Mesendoderm (in vitro differentiated cells): ENCODE results near the gene GALNT15.

Source experiments
- DNase-seq: peaks from one replicate; pipeline ENCODE4 v3.0.0; 2013
- H2AK5ac ChIP-seq: 2 replicates; pipeline ENCODE4 v1.6.1; 2013; ENCODE audit warnings: low read length, inconsistent platforms
- H2BK120ac ChIP-seq: 2 replicates; pipeline ENCODE4 v1.6.1; 2013; ENCODE audit warnings: low read depth, mild to moderate bottlenecking, low read length, moderate library complexity, mixed read lengths
- H2BK15ac ChIP-seq: replicated peaks from 2 replicates; pipeline ENCODE4 v1.6.1; 2013; ENCODE audit warnings: low read depth, mild to moderate bottlenecking, moderate library complexity
- H2BK5ac ChIP-seq: 2 replicates; pipeline ENCODE4 v1.6.1; 2013; ENCODE audit warnings: low read length, inconsistent platforms
- H3K18ac ChIP-seq: 2 replicates; pipeline ENCODE4 v1.6.1; 2013; ENCODE audit warnings: mild to moderate bottlenecking, low read length, mixed read lengths
- H3K23ac ChIP-seq: one replicate; pipeline ENCODE4 v1.6.1; 2013; ENCODE audit warnings: low read length
- H3K27ac ChIP-seq: 2 replicates; pipeline ENCODE4 v1.5.1; 2013; ENCODE audit warnings: low read depth, mild to moderate bottlenecking, inconsistent platforms, low read length, moderate library complexity
- H3K27me3 ChIP-seq: 2 replicates; pipeline ENCODE4 v1.6.1; 2013; ENCODE audit warnings: low read length, control low read depth, mild to moderate bottlenecking, inconsistent platforms; ENCODE audit not compliant: insufficient read depth, poor library complexity
- H3K36me3 ChIP-seq: 2 replicates; pipeline ENCODE4 v1.6.1; 2013; ENCODE audit warnings: low read length, inconsistent platforms; ENCODE audit not compliant: control insufficient read depth, insufficient read depth
- H3K4ac ChIP-seq: one replicate; pipeline ENCODE4 v1.6.1; 2013; ENCODE audit warnings: low read depth, mild to moderate bottlenecking, low read length, moderate library complexity
- H3K4me1 ChIP-seq: 2 replicates; pipeline ENCODE4 v1.6.1; 2013; ENCODE audit warnings: low read depth, low read length, inconsistent platforms; ENCODE audit not compliant: control insufficient read depth
- H3K4me2 ChIP-seq: 2 replicates; pipeline ENCODE4 v1.6.1; 2013; ENCODE audit warnings: low read length
- H3K4me3 ChIP-seq: 2 replicates; pipeline ENCODE4 v1.5.1; 2013; ENCODE audit warnings: mild to moderate bottlenecking, low read length
- H3K56ac ChIP-seq: one replicate; pipeline ENCODE4 v1.6.1; 2013; ENCODE audit warnings: low read length
- H3K79me1 ChIP-seq: 2 replicates; pipeline ENCODE4 v1.6.1; 2013; ENCODE audit warnings: low read length, inconsistent platforms
- H3K79me2 ChIP-seq: 2 replicates; pipeline ENCODE4 v1.6.1; 2013; ENCODE audit warnings: mild to moderate bottlenecking, low read length; ENCODE audit not compliant: control insufficient read depth, insufficient read depth
- H3K9ac ChIP-seq: 2 replicates; pipeline ENCODE4 v1.6.1; 2013; ENCODE audit warnings: low read length, inconsistent platforms
- H4K5ac ChIP-seq: one replicate; pipeline ENCODE4 v1.6.1; 2013; ENCODE audit warnings: low read length
- H4K8ac ChIP-seq: one replicate; pipeline ENCODE4 v1.6.1; 2013; ENCODE audit warnings: low read depth, mild to moderate bottlenecking, control low read depth, low read length, moderate library complexity
- WGBS: extraction: QIAGEN DNeasy Blood & Tissue Kit; methylation state at CpG from one replicate; pipeline ENCODE4 v1.1.7; 2013; ENCODE audit warnings: low lambda C conversion rate, missing lambda C conversion rate; ENCODE audit not compliant: insufficient coverage; ENCODE audit errors: extremely low coverage; 5-methylcytosine and 5-hydroxymethylcytosine counted together

The GALNT15 gene

DNA sequence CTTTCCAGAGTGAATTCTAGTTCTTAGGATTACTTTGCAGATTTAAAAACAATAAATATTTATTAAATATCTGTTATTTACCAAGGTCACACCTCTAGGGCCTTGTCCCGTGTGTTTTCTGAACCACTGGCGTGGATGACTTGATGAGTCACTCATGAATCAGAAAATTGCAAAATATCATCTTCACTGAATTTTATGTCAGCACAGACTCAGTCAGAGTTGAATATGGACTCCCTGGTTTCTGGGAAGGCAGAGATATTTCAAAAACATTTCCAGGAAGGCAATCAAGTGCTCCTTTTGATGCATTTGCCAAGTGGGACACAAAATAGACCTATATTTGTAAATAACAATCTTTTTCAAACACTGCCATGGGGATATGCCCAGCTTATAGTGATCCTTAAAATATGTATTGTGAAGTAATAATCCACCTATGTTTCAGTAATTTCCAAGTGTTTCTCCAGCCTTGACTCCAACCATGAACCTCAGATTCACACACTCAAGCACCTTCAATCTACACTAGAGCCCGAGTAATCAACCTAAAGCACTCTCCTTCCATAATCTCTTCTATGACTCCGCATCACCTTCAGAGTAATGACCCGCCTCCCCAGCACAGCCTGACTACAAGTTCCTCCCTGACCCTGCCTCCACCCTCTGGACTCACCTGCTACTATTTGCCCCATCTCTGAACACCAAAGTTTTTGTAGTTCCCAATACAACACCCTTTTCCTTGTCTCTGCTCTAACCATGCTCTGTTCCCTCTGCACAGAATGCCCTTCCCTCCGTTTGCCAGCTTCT is 65.9 kb downstream of the GALNT15 start:
- no peak overlapping the region for H2AK5ac ChIP-seq
- H3K4ac ChIP-seq: no peak overlapping the region
- no peak for DNase-seq
- no CpG with 5 or more reads among the region's 6 CpGs for WGBS
- H3K4me2 ChIP-seq: no peak overlapping the region
- H3K79me1 ChIP-seq: no peaks in the 10 kb centered on the region
- H3K79me2 ChIP-seq: no peaks in the 10 kb centered on the region
- H3K4me1 ChIP-seq: no peaks in the 10 kb centered on the region
- H4K8ac ChIP-seq: no peak overlapping the region
- no peak overlapping the region for H2BK15ac ChIP-seq
- no peak overlapping the region for H3K27ac ChIP-seq
- H3K56ac ChIP-seq: no peak overlapping the region
- H3K18ac ChIP-seq: no peak overlapping the region
- H3K36me3 ChIP-seq: no peaks in the 10 kb centered on the region
- H3K23ac ChIP-seq: no peak overlapping the region
- no peak overlapping the region for H2BK5ac ChIP-seq
- no peak overlapping the region for H2BK120ac ChIP-seq
- no peak overlapping the region for H4K5ac ChIP-seq
- H3K9ac ChIP-seq: no peak overlapping the region
- no peaks in the 10 kb centered on the region for H3K27me3 ChIP-seq
- no peak overlapping the region for H3K4me3 ChIP-seq

DNA sequence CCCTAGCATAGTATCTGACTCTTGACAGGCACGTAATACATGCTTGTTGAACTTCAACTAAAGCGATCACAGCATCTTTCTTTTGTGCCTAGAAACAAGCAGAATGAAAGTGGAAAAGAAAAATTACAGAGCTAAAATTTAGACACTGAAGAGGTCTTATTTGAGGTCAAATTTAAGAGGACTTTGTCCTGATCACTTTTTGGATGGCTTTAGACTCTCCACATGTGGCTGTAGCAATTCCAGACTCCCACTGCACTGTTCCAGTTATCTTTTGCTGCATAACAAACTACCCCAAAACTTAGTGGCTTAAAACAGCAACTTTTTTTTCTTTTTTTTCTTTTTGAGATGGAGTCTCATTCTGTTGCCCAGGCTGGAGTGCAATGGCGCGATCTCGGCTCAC is 66.7 kb downstream of the GALNT15 start:
- H3K27me3 ChIP-seq: no peaks in the 10 kb centered on the region
- H3K23ac ChIP-seq: no peak overlapping the region
- no peak overlapping the region for H3K4ac ChIP-seq
- no peaks in the 10 kb centered on the region for H3K4me1 ChIP-seq
- H3K18ac ChIP-seq: no peak overlapping the region
- no peak overlapping the region for H3K4me2 ChIP-seq
- H2BK5ac ChIP-seq: no peak overlapping the region
- H2BK15ac ChIP-seq: no peak overlapping the region
- no peaks in the 10 kb centered on the region for H3K79me1 ChIP-seq
- no peak overlapping the region for H3K27ac ChIP-seq
- H3K36me3 ChIP-seq: no peaks in the 10 kb centered on the region
- H3K4me3 ChIP-seq: no peak overlapping the region
- no peak overlapping the region for H3K56ac ChIP-seq
- no peaks in the 10 kb centered on the region for H3K79me2 ChIP-seq
- no CpG with 5 or more reads among the region's 5 CpGs for WGBS
- no peak overlapping the region for H3K9ac ChIP-seq
- H2BK120ac ChIP-seq: no peak overlapping the region
- H4K5ac ChIP-seq: no peak overlapping the region
- no peak overlapping the region for H2AK5ac ChIP-seq
- H4K8ac ChIP-seq: no peak overlapping the region
- no peak for DNase-seq

DNA sequence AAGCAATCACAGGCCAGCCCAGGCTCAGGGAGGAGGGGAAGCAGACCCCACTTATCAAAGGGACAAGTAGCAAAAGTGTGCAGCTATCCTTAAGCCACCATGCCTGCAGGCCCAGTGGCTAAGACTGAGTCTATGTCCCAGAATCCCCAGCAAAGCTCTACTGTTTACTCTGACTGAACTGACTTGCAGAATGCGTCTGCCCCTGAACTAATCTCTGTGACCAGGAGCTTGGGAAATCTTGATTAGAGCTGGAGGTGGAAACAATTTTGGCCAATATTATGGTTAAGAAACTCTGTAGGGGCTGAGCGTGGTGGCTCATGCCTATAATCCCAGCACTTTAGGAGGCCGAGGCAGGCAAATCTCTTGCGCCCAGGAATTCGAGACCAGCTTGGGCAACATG is 67.7 kb downstream of the GALNT15 start:
- Histone ChIP-seq H2BK15ac (no peak overlapping the region), H3K4me3 (no peak overlapping the region), H3K56ac (no peak overlapping the region), H3K4ac (no peak overlapping the region), H2AK5ac (no peak overlapping the region), H3K36me3 (no peaks in the 10 kb centered on the region), H4K8ac (no peak overlapping the region), H3K4me2 (no peak overlapping the region), H3K4me1 (no peaks in the 10 kb centered on the region), H3K79me1 (no peaks in the 10 kb centered on the region), H3K18ac (no peak overlapping the region), H3K23ac (no peak overlapping the region), H3K27me3 (no peaks in the 10 kb centered on the region), H3K27ac (no peak overlapping the region), H4K5ac (no peak overlapping the region), H2BK120ac (no peak overlapping the region), H3K9ac (no peak overlapping the region), H2BK5ac (no peak overlapping the region), H3K79me2 (no peaks in the 10 kb centered on the region)
- no CpG with 5 or more reads among the region's 5 CpGs for WGBS
- no peak for DNase-seq

DNA sequence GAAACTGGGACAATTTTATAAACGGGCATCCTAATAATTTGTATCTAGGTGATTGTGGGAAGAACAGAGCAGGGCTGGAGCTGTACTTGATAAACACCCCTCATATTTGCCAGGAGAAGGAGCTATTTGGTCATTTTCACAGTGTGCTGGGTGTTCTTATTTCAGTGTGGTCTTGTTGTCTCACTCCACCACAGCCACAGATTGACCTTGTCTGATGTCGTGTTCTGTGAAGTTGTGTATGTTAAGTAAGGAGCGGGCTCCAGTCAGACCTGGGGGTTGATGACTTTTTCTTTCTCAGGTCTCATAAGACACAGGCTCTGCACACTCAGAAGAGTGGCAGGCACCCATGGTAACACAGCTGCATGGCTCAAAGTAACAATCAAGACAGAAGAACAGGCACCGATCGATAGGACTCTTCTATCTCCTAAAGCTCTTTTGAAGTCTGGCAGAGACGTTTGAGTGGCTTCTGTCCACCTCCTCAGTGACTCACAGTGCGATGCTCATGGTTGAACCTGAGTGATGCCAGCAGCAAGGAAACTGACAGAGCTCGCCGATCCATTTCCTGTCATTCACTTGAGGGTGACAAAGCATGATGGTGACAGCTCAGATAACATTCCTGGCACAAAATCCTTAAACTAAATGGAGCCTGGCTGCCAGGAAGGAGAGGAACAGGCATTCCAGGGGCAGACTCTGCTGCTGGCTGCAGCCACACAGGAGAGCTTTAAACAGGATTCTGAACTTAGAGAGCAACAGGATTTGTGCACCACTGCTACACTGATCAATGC is 69.4 kb downstream of the GALNT15 start:
- Histone ChIP-seq H3K79me2 (no peaks in the 10 kb centered on the region), H3K27ac (no peak overlapping the region), H2AK5ac (no peak overlapping the region), H3K4me3 (no peak overlapping the region), H3K9ac (no peak overlapping the region), H3K4ac (no peak overlapping the region), H3K18ac (no peak overlapping the region), H2BK5ac (no peak overlapping the region), H3K23ac (no peak overlapping the region), H2BK120ac (no peak overlapping the region), H3K56ac (no peak overlapping the region), H4K8ac (no peak overlapping the region), H3K27me3 (no peaks in the 10 kb centered on the region), H3K4me2 (no peak overlapping the region), H2BK15ac (no peak overlapping the region), H3K36me3 (no peaks in the 10 kb centered on the region), H3K4me1 (no peaks in the 10 kb centered on the region), H4K5ac (no peak overlapping the region), H3K79me1 (no peaks in the 10 kb centered on the region)
- peak; percentile 50 for DNase-seq
- WGBS: no CpG with 5 or more reads among the region's 9 CpGs

DNA sequence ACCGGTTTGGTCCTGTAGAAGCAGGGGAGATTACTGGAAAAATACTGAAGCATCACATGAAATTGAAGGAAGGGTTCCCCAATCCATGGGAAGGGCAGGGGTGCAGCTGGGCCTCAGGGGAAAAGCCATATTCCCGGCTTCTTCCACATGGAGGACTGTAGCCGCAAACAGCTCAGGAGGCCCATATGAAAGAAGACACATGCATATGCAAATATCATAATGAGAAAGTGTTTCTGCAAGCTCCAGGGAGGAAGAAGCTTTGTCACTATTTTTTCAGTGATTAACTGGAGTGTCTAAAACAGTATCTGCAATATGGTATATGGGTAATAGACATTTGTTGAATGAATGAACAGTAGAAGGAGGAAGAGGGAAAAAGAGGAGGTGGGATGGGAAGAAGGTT is 71.1 kb downstream of the GALNT15 start:
- Histone ChIP-seq H3K4me3 (no peak overlapping the region), H2BK5ac (no peak overlapping the region), H3K4me2 (no peak overlapping the region), H2BK120ac (no peak overlapping the region), H3K27me3 (no peaks in the 10 kb centered on the region), H3K56ac (no peak overlapping the region), H3K9ac (no peak overlapping the region), H3K79me2 (no peaks in the 10 kb centered on the region), H3K4me1 (no peaks in the 10 kb centered on the region), H3K18ac (no peak overlapping the region), H2BK15ac (no peak overlapping the region), H3K36me3 (no peaks in the 10 kb centered on the region), H4K5ac (no peak overlapping the region), H4K8ac (no peak overlapping the region), H3K4ac (no peak overlapping the region), H3K79me1 (no peaks in the 10 kb centered on the region), H2AK5ac (no peak overlapping the region), H3K27ac (no peak overlapping the region), H3K23ac (no peak overlapping the region)
- WGBS: no CpG with 5 or more reads among the region's 3 CpGs
- no peak for DNase-seq
